Mucosa of stomach (tissue), 1 donor: Measurements from ENCODE around the gene TTPAL.

Experiments
- H3K27me3 ChIP-seq: one replicate; pipeline ENCODE4 v1.7.0; 2013; ENCODE audit warnings: mild to moderate bottlenecking, low read length; ENCODE audit not compliant: control insufficient read depth, insufficient read depth
- H3K36me3 ChIP-seq: one replicate; pipeline ENCODE4 v1.7.0; 2013; ENCODE audit warnings: low read length; ENCODE audit not compliant: control insufficient read depth, insufficient read depth
- H3K4me1 ChIP-seq: one replicate; pipeline ENCODE4 v1.7.0; 2013; ENCODE audit warnings: mild to moderate bottlenecking, low read length; ENCODE audit not compliant: control insufficient read depth, insufficient read depth
- H3K4me3 ChIP-seq: one replicate; pipeline ENCODE4 v1.7.0; 2013; ENCODE audit warnings: low read length
- H3K9ac ChIP-seq: one replicate; pipeline ENCODE4 v1.7.0; 2013; ENCODE audit warnings: mild to moderate bottlenecking, low read length, moderate library complexity
- H3K9me3 ChIP-seq: one replicate; pipeline ENCODE4 v1.7.0; 2013; ENCODE audit warnings: mild to moderate bottlenecking, low read length, moderate library complexity; ENCODE audit not compliant: control insufficient read depth
- donor health status: Pancreatic carcinoma.

The TTPAL gene

DNA sequence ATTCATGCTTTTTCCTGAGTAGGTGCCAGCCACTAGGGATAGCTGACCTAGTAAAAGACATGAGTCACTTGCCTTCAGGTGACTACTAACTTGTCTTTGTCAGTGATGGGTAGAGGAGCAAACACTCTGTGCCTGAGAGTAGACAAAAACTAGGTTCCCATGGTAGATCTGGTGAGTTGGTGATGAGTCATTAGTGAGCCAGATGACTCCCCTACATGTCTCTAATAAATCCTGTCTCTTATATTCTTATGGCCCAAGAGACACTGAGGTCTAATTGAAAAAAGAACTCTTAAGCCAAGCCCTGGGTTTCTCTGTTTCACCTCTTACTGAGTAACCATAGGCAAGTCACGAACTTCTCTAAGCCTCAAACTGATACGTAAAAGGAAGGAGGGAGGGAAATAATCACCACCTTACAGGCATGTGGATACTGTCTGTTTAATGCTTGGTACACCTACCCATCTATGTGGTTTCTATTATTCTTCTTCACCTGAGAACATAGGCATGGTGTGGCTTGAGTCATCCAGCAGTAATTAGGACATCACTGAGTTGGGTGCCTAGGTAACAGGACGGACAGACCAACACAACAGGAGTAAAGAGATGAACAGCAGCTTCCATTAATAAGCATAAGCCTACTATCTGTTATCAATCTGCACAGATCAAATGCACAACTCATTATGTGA lies 20.3 kb downstream of the TTPAL start:
- Histone ChIP-seq H3K9me3 (no peaks in the 10 kb centered on the region), H3K4me3 (no peak overlapping the region), H3K9ac (no peak overlapping the region), H3K4me1 (no peaks in the 10 kb centered on the region), H3K36me3 (peaks cover 20% of the 10 kb centered on the region), H3K27me3 (no peaks in the 10 kb centered on the region)

DNA sequence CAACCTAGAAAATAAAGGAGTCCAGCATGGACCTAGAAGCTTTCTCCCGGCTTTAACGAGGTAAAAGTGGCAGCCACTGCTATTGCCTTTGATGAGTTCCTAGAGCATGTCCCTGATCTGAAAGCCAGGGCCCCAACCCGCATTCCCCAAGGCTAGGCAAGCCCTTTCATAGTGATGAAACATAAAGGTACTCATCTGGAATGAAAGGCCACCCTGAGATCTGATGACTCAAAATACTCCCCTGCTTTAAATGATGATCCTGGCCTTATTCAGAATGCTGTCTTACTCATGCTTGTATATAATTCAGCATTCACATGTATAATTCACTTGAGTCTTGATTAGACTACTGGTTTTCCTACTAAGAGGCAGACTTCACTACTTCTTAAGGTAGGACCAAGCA lies 21.3 kb downstream of the TTPAL start:
- no peaks in the 10 kb centered on the region for H3K4me1 ChIP-seq
- no peak overlapping the region for H3K4me3 ChIP-seq
- H3K9ac ChIP-seq: no peak overlapping the region
- no peaks in the 10 kb centered on the region for H3K27me3 ChIP-seq
- peaks cover 25% of the 10 kb centered on the region for H3K36me3 ChIP-seq
- no peaks in the 10 kb centered on the region for H3K9me3 ChIP-seq

DNA sequence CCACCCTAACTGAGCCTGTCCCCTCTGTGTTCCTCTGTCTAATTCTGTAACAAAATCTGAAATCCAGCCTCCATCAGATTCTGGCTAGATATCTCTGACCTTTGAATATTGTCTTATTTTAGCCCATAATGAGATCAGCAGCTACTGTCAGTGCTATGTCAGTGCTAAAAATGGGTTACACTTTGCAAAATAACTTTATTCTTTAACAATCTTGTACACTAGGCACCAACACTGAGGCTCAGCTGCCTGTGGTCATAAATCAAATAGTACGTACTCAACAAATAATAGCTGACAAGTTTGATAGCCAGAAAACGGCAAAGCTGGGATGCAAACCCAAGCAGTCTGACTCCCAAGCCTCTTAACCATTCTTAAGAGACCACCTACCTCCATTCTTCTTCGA lies 22.1 kb downstream of the TTPAL start:
- Histone ChIP-seq H3K36me3 (peaks cover 25% of the 10 kb centered on the region), H3K27me3 (no peaks in the 10 kb centered on the region)

DNA sequence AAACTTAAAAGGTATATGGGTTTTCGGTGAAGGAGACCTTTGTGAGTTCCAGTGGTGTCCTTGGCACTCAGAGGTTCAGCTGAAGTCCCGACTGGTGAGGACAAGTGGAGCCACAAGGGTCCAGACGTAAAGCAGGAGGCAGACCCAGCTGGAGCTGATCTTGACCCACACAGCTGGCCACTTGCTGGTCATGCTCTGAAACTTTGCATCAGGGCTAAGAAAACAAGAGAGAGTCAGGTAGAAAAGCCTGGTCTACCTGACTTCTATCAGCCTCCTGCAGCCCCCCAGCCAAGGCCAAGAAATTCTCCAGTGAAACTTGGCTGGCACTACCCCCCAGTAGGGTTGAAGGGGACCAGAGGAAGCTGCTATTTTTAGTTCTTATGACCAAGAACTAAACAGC lies 24.5 kb downstream of the TTPAL start:
- Histone ChIP-seq H3K36me3 (peaks cover 16% of the 10 kb centered on the region), H3K4me3 (no peak overlapping the region), H3K4me1 (no peaks in the 10 kb centered on the region), H3K9ac (no peak overlapping the region), H3K9me3 (no peaks in the 10 kb centered on the region), H3K27me3 (no peaks in the 10 kb centered on the region)

More for the DNA sequence above, 22.1 kb downstream of the TTPAL start:
- H3K4me1 ChIP-seq: no peaks in the 10 kb centered on the region
- no peak overlapping the region for H3K9ac ChIP-seq
- no peaks in the 10 kb centered on the region for H3K9me3 ChIP-seq
- H3K4me3 ChIP-seq: no peak overlapping the region

DNA sequence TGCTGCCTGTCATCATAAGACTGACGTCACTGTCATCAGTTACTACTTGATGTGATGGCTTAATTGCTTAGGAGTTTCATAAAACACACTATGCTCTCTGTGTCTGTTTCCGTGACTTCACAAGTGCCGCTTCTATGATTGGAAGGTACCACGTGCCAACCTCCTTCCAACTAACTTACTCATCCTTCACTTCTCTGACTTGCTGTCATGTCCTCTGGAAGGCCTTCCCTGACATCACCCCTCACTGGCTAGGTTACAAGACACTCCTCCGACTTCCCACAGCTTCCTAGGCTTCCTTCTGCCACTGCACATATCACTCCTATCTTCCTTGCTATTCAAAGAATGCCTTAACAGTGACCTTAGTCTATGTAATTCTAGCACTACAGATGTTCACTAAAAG lies 25.8 kb downstream of the TTPAL start:
- no peaks in the 10 kb centered on the region for H3K9me3 ChIP-seq
- H3K36me3 ChIP-seq: peaks cover 12% of the 10 kb centered on the region
- H3K4me3 ChIP-seq: no peak overlapping the region
- H3K27me3 ChIP-seq: no peaks in the 10 kb centered on the region
- no peaks in the 10 kb centered on the region for H3K4me1 ChIP-seq
- H3K9ac ChIP-seq: no peak overlapping the region

DNA sequence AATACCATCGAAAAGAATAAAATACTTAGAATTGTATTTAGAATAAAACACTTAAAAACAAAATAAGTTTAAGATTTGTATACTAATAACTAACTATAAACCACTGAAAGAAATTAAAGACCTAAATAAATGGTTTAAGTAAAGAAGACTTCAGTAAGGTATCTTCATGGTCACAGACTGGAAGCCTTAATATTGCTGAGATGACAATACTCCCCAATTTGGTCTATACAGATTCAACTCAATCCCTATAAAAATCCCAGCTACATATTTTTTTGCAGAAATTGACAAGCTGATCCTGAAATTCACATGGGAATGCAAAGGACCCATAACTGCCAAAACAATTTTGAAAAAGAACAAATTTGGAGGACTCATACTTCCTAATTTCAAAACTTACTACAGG lies 27.3 kb downstream of the TTPAL start:
- Histone ChIP-seq H3K27me3 (no peaks in the 10 kb centered on the region), H3K9me3 (no peaks in the 10 kb centered on the region), H3K9ac (no peak overlapping the region), H3K4me1 (no peaks in the 10 kb centered on the region), H3K4me3 (no peak overlapping the region), H3K36me3 (peaks cover 14% of the 10 kb centered on the region)

DNA sequence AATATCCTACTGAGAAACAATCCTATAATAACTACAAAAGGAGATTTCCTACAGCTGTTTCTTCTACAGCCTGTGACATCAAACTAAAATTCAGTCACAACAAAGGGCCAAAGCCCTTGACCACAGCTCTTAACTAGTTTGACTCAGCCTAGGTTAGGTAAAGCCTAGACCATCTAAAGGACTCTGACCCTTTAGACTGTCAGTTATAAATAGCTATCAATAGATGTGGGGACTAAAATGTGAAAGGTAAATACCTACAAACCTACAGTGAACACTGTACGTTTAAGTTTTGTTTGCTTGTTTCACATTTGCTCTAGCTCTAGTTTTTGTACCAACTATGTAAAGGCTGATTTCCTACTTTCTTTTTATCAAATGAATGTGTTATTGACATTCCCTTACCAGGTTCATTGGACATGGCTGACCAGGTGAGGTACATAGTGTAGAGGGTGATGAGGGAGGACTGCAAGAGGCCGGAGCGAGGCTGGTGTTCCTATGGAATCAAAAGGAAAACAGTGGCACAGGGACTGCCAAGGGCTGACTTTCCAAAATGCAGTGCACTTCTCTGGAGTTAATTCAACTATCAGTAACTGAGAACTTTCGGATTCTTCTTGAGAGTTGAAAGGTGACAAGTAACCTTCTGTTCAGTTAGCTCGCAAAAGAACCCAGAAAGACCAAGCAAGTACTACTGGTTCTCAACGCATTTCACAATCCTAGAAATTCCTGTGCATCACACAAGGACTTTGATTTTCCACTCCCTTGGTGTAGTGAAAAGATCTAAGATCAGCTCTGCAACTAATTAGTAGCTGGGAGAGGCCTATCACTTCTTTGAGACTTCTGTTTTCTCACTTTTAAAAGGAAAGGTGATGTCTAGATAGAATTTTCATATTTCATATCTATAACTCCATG lies 29.0 kb downstream of the TTPAL start:
- H3K36me3 ChIP-seq: peaks cover 16% of the 10 kb centered on the region
- H3K9me3 ChIP-seq: no peaks in the 10 kb centered on the region
- H3K9ac ChIP-seq: no peak overlapping the region
- no peaks in the 10 kb centered on the region for H3K27me3 ChIP-seq
- no peak overlapping the region for H3K4me3 ChIP-seq
- no peaks in the 10 kb centered on the region for H3K4me1 ChIP-seq

DNA sequence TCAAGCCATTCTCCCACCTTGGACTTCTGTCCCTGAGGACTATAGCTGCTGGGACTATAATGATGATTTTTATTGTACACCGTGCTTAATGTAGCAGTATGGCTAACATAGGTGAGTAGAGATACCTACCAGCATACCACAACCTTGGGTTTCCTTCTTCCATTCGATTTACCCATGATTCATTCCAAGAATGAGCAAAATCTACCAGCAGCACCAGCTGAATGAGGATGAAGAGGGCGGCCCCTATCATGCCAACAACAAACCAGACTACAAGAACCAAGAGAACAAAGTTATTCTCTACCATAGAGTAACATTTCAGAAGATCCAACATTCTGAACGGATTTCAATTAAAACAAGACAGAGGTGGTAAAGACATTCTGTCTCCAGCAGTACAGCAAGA lies 34.1 kb downstream of the TTPAL start:
- H3K27me3 ChIP-seq: no peaks in the 10 kb centered on the region
- peaks cover 4% of the 10 kb centered on the region for H3K36me3 ChIP-seq
- no peaks in the 10 kb centered on the region for H3K4me1 ChIP-seq
- no peaks in the 10 kb centered on the region for H3K9me3 ChIP-seq
- no peak overlapping the region for H3K4me3 ChIP-seq
- H3K9ac ChIP-seq: no peak overlapping the region

DNA sequence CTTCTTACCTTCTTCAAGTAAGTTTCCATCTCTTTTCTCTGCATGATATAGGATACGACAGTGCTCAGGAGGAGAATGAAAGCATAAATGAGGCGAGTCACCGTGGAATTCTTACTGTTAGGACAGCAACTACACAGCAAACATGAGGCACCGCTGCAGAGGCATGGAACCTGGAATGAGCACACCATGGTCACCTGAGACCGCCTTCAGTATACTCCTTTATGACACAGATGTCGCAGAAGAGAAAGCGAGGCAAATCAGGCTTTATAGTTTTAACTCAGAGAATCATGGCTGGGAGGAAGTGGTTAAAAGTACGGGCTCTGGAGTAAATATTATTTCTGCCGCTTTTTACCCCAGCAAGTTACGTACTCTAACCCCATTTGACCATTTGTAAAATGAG lies 38.2 kb downstream of the TTPAL start:
- H3K9me3 ChIP-seq: no peaks in the 10 kb centered on the region
- no peaks in the 10 kb centered on the region for H3K36me3 ChIP-seq
- H3K9ac ChIP-seq: no peak overlapping the region
- no peaks in the 10 kb centered on the region for H3K4me1 ChIP-seq
- no peak overlapping the region for H3K4me3 ChIP-seq
- H3K27me3 ChIP-seq: no peaks in the 10 kb centered on the region

DNA sequence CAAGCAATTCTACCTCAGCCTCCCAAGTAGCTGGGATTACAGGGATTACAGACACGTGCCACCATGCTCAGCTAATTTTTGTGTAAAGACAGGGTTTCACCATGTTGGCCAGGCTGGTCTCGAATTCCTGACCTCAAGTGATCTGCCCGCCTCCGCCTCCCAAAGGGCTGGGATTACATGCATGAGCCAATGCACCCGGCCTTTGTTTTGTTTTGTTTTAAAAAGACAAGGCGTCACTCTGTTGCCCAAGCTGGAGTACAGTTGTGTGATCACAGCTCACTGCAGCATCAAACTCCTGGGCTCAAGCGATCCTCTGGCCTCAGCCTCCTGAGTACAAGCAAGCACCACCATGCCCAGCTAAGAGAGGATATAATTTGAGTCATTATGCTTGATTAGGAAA lies 40.8 kb downstream of the TTPAL start:
- H3K4me1 ChIP-seq: peaks cover 15% of the 10 kb centered on the region

DNA sequence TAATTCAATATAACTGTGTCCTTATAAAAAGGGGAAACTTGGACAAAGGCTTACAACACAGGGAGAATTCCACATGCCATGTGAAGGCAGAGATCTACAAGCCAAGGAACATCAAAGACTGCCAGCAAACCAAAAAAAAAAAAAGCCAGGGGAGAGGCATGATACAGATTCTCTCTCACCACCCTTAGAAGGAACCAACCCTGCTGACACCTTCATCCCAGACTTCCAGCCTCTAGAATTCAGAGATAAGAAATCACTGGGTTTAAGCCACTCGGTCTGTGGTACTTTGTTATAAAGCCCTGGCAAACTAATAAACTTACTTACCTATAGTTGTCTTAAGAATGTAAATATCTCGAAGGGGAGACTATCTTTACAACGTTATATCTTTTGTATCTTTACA lies 41.8 kb downstream of the TTPAL start:
- peaks cover 15% of the 10 kb centered on the region for H3K4me1 ChIP-seq
- no peaks in the 10 kb centered on the region for H3K9me3 ChIP-seq
- H3K9ac ChIP-seq: no peak overlapping the region
- no peaks in the 10 kb centered on the region for H3K36me3 ChIP-seq
- H3K4me3 ChIP-seq: no peak overlapping the region
- no peaks in the 10 kb centered on the region for H3K27me3 ChIP-seq

More for the DNA sequence above, 40.8 kb downstream of the TTPAL start:
- no peak overlapping the region for H3K9ac ChIP-seq
- no peaks in the 10 kb centered on the region for H3K27me3 ChIP-seq
- no peaks in the 10 kb centered on the region for H3K9me3 ChIP-seq
- no peaks in the 10 kb centered on the region for H3K36me3 ChIP-seq
- no peak overlapping the region for H3K4me3 ChIP-seq

DNA sequence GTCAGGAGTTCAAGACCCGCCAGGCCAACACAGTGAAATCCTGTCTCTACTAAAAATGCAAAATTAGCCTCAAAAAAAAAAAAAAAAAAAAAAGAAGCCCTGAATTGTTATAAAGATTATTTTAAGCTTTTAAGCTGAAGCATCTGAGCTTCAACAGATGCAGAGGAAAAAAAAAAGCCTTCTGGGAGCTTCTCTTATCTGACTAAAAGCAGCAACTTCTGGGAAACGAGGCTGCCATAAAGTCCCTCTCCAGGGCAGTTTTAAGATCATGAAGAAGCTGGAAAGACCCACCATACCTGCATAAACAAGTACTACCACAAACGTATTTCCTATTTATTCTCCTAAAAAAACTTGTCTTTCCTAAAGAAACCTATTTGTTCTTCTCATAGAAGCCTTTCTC lies 42.6 kb downstream of the TTPAL start:
- no peaks in the 10 kb centered on the region for H3K9me3 ChIP-seq
- no peak overlapping the region for H3K4me3 ChIP-seq
- no peaks in the 10 kb centered on the region for H3K36me3 ChIP-seq
- peaks cover 15% of the 10 kb centered on the region for H3K4me1 ChIP-seq
- H3K9ac ChIP-seq: no peak overlapping the region
- no peaks in the 10 kb centered on the region for H3K27me3 ChIP-seq
